ENCODE data around the gene SPOCK1.

Gene SPOCK1

DNA sequence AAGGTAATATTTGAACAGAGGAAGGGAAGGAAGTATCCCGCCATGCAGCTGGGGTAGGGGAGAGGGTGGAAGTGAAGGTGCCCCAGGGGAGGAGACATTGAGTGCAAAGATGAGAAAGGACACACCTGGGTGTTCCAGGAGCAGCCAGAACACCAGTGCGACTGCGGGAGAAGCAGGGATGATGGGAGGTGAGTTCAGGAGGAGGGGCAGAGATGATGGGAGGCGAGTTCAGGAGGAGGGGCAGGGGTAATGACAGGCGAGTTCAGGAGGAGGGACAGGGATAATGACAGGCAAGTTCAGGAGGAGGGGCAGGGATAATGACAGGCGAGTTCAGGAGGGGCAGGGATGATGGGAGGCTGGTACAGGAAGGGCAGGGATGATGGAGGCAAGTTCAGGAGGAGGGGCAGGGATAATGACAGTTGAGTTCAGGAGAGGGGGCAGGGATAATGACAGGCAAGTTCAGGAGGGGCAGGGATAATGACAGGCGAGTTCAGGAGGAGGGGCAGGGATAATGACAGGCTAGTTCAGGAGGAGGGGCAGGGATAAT lies 17.2 kb upstream of the SPOCK1 start:
- Histone ChIP-seq H3K27me3 (replicated peaks in 2 of 5; ENCODE audit: control insufficient read depth in 4 of 5, insufficient read depth in 5 of 5, low read length in 4 of 5) (peaks cover 0 to 9% (median 2%) of the 10 kb centered on the region in 5 experiments), H3K27ac (ENCODE audit: insufficient read depth in 1 of 2, low read depth in 1 of 2, low read length in 2 of 2, poor library complexity in 1 of 2, severe bottlenecking in 2 of 2) (no peak overlapping the region), H3K9me3 (ENCODE audit: control extremely low read depth in 1 of 5, control insufficient read depth in 4 of 5, insufficient read depth in 2 of 5, low read depth in 1 of 5, low read length in 4 of 5) (no peaks in the 10 kb centered on the region), H3K36me3 (ENCODE audit: control insufficient read depth in 4 of 4, insufficient read depth in 4 of 4, low read length in 3 of 4) (no peaks in the 10 kb centered on the region), H3K4me3 (ENCODE audit: control insufficient read depth in 1 of 7, extremely low read depth in 1 of 7, insufficient read depth in 4 of 7, low read depth in 2 of 7, low read length in 6 of 7) (no peak overlapping the region), H3K4me1 (ENCODE audit: control extremely low read depth in 1 of 4, control insufficient read depth in 4 of 4, insufficient read depth in 4 of 4, low read length in 3 of 4) (no peaks in the 10 kb centered on the region)
- 44% methylated on average over 7 of the region's 7 CpGs for WGBS (ENCODE audit: insufficient coverage)
- POLR2A ChIA-PET: no interaction called here
- DNase-seq: no peak
- CTCF ChIA-PET: no interaction called here

GRCh38 chr5:137515238-137515637 lies 16.1 kb upstream of the SPOCK1 start:
- 100% methylated on average over 2 of the region's 5 CpGs for WGBS (ENCODE audit: insufficient coverage)
- no peak for DNase-seq
- POLR2A ChIA-PET: no interaction called here
- H3K36me3 ChIP-seq (ENCODE audit: control insufficient read depth in 4 of 4, insufficient read depth in 4 of 4, low read length in 3 of 4): no peaks in the 10 kb centered on the region
- H3K27ac ChIP-seq (ENCODE audit: insufficient read depth in 1 of 2, low read depth in 1 of 2, low read length in 2 of 2, poor library complexity in 1 of 2, severe bottlenecking in 2 of 2): no peak overlapping the region
- CTCF ChIA-PET: no interaction called here
- H3K4me3 ChIP-seq (ENCODE audit: control insufficient read depth in 1 of 7, extremely low read depth in 1 of 7, insufficient read depth in 4 of 7, low read depth in 2 of 7, low read length in 6 of 7): no peak overlapping the region
- H3K9me3 ChIP-seq (ENCODE audit: control extremely low read depth in 1 of 5, control insufficient read depth in 4 of 5, insufficient read depth in 2 of 5, low read depth in 1 of 5, low read length in 4 of 5): peaks cover 0 to 3% (median 0%) of the 10 kb centered on the region in 5 experiments
- no peaks in the 10 kb centered on the region for H3K4me1 ChIP-seq (ENCODE audit: control extremely low read depth in 1 of 4, control insufficient read depth in 4 of 4, insufficient read depth in 4 of 4, low read length in 3 of 4)
- peaks cover 0 to 9% (median 0%) of the 10 kb centered on the region in 5 experiments for H3K27me3 ChIP-seq (replicated peaks in 2 of 5; ENCODE audit: control insufficient read depth in 4 of 5, insufficient read depth in 5 of 5, low read length in 4 of 5)

- no peak overlapping the region for H3K27ac ChIP-seq (ENCODE audit: insufficient read depth in 1 of 2, low read depth in 1 of 2, low read length in 2 of 2, poor library complexity in 1 of 2, severe bottlenecking in 2 of 2)
- POLR2A ChIA-PET: no interaction called here
- no peak for DNase-seq
- H3K4me1 ChIP-seq (ENCODE audit: control extremely low read depth in 1 of 4, control insufficient read depth in 4 of 4, insufficient read depth in 4 of 4, low read length in 3 of 4): no peaks in the 10 kb centered on the region
- CTCF ChIA-PET: no interaction called here
- no peak overlapping the region for H3K4me3 ChIP-seq (ENCODE audit: control insufficient read depth in 1 of 7, extremely low read depth in 1 of 7, insufficient read depth in 4 of 7, low read depth in 2 of 7, low read length in 6 of 7)
- H3K9me3 ChIP-seq (ENCODE audit: control extremely low read depth in 1 of 5, control insufficient read depth in 4 of 5, insufficient read depth in 2 of 5, low read depth in 1 of 5, low read length in 4 of 5): peaks cover 0 to 3% (median 0%) of the 10 kb centered on the region in 5 experiments
- WGBS (ENCODE audit: insufficient coverage): no CpG with 5 or more reads among the region's 1 CpG
- peaks cover 0 to 2% (median 0%) of the 10 kb centered on the region in 5 experiments for H3K27me3 ChIP-seq (replicated peaks in 2 of 5; ENCODE audit: control insufficient read depth in 4 of 5, insufficient read depth in 5 of 5, low read length in 4 of 5)
- H3K36me3 ChIP-seq (ENCODE audit: control insufficient read depth in 4 of 4, insufficient read depth in 4 of 4, low read length in 3 of 4): no peaks in the 10 kb centered on the region
Observed at GRCh38 chr5:137510671-137511070, 11.5 kb upstream of the SPOCK1 start.

DNA sequence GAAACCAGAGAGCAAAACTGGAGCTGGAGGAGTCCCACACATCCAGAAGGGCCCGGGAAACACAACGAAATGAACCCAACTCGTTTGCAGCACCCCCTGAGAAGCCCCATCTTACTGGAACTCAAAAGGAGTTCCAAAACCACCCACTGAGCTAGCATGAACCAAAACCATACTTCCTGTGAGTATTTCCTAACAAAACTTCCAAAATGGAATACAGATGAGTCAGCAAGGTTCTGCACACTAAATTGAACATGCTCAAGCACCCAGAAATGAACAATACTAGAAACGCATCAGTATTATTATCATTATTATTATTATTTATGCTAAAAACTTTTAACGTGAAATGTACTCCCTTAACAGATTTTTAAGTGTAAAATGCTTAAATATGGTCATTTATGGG lies 8.0 kb upstream of the SPOCK1 start:
- CTCF ChIA-PET: interaction anchor here (1.4 kb wide), 1 partner anchor 9 kb away, joined by 3 read pairs; the partner anchor contains the start of gene SPOCK1
- H3K9me3 ChIP-seq (ENCODE audit: control extremely low read depth in 1 of 5, control insufficient read depth in 4 of 5, insufficient read depth in 2 of 5, low read depth in 1 of 5, low read length in 4 of 5): peaks cover 0 to 3% (median 0%) of the 10 kb centered on the region in 5 experiments

DNA sequence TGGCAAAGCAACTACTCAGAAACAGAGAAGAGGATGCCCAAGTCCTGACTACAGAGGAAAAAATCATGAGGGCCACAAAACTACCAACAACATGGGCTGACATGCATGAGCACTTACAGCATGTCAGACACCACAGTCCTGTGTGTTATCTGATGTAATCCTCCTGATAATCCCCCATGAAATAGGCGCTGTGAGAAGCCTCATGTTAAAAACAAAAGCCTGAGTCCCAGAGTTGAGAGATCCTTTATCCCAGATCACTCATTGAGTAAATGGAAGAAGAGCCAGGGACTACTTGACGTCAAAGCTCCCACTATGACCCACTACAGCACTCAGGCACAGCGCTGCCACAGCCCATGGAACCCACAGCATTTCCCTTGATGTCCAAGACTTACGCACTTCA lies 7.2 kb upstream of the SPOCK1 start:
- Histone ChIP-seq H3K36me3 (ENCODE audit: control insufficient read depth in 4 of 4, insufficient read depth in 4 of 4, low read length in 3 of 4) (no peaks in the 10 kb centered on the region), H3K4me1 (ENCODE audit: control extremely low read depth in 1 of 4, control insufficient read depth in 4 of 4, insufficient read depth in 4 of 4, low read length in 3 of 4) (no peaks in the 10 kb centered on the region), H3K27me3 (replicated peaks in 2 of 5; ENCODE audit: control insufficient read depth in 4 of 5, insufficient read depth in 5 of 5, low read length in 4 of 5) (peaks cover 0 to 11% (median 7%) of the 10 kb centered on the region in 5 experiments), H3K27ac (ENCODE audit: insufficient read depth in 1 of 2, low read depth in 1 of 2, low read length in 2 of 2, poor library complexity in 1 of 2, severe bottlenecking in 2 of 2) (no peak overlapping the region), H3K4me3 (ENCODE audit: control insufficient read depth in 1 of 7, extremely low read depth in 1 of 7, insufficient read depth in 4 of 7, low read depth in 2 of 7, low read length in 6 of 7) (no peak overlapping the region), H3K9me3 (ENCODE audit: control extremely low read depth in 1 of 5, control insufficient read depth in 4 of 5, insufficient read depth in 2 of 5, low read depth in 1 of 5, low read length in 4 of 5) (peaks cover 0 to 3% (median 0%) of the 10 kb centered on the region in 5 experiments)
- WGBS (ENCODE audit: insufficient coverage): 100% methylated on average over 3 of the region's 4 CpGs
- CTCF ChIA-PET: interaction anchor here (1.4 kb wide), 1 partner anchor 8 kb away, joined by 3 read pairs; the partner anchor contains the start of gene SPOCK1
- POLR2A ChIA-PET: no interaction called here
- no peak for DNase-seq

More for the DNA sequence above, 8.0 kb upstream of the SPOCK1 start:
- Histone ChIP-seq H3K4me3 (ENCODE audit: control insufficient read depth in 1 of 7, extremely low read depth in 1 of 7, insufficient read depth in 4 of 7, low read depth in 2 of 7, low read length in 6 of 7) (no peak overlapping the region), H3K36me3 (ENCODE audit: control insufficient read depth in 4 of 4, insufficient read depth in 4 of 4, low read length in 3 of 4) (no peaks in the 10 kb centered on the region), H3K27ac (ENCODE audit: insufficient read depth in 1 of 2, low read depth in 1 of 2, low read length in 2 of 2, poor library complexity in 1 of 2, severe bottlenecking in 2 of 2) (no peak overlapping the region), H3K4me1 (ENCODE audit: control extremely low read depth in 1 of 4, control insufficient read depth in 4 of 4, insufficient read depth in 4 of 4, low read length in 3 of 4) (no peaks in the 10 kb centered on the region), H3K27me3 (replicated peaks in 2 of 5; ENCODE audit: control insufficient read depth in 4 of 5, insufficient read depth in 5 of 5, low read length in 4 of 5) (peaks cover 0 to 11% (median 7%) of the 10 kb centered on the region in 5 experiments)
- WGBS (ENCODE audit: insufficient coverage): 81% methylated on average over 3 of the region's 5 CpGs
- DNase-seq: no peak
- POLR2A ChIA-PET: no interaction called here

DNA sequence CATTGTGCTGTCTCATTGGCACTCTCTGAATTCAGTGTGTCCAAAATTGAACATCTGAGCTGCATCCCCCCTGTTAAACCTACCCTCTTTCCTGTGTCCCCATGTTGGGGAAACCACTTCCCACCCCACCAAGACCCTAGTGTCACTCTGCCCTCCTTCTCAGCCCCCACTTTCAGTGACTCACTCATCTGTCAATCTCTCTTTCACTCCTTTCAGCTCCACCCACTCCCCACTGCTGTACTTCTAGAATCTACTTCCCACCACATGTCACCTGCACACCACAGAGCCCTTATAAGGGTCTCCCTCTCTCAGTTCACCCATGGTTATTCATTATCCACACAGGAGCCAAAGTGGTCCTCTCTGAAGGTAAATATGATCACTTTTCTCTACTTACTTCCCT lies 5.8 kb upstream of the SPOCK1 start:
- Histone ChIP-seq H3K9me3 (ENCODE audit: control extremely low read depth in 1 of 5, control insufficient read depth in 4 of 5, insufficient read depth in 2 of 5, low read depth in 1 of 5, low read length in 4 of 5) (no peaks in the 10 kb centered on the region), H3K27ac (ENCODE audit: insufficient read depth in 1 of 2, low read depth in 1 of 2, low read length in 2 of 2, poor library complexity in 1 of 2, severe bottlenecking in 2 of 2) (no peak overlapping the region), H3K36me3 (ENCODE audit: control insufficient read depth in 4 of 4, insufficient read depth in 4 of 4, low read length in 3 of 4) (no peaks in the 10 kb centered on the region), H3K4me3 (ENCODE audit: control insufficient read depth in 1 of 7, extremely low read depth in 1 of 7, insufficient read depth in 4 of 7, low read depth in 2 of 7, low read length in 6 of 7) (no peak overlapping the region), H3K27me3 (replicated peaks in 2 of 5; ENCODE audit: control insufficient read depth in 4 of 5, insufficient read depth in 5 of 5, low read length in 4 of 5) (peaks cover 0 to 17% (median 7%) of the 10 kb centered on the region in 5 experiments), H3K4me1 (ENCODE audit: control extremely low read depth in 1 of 4, control insufficient read depth in 4 of 4, insufficient read depth in 4 of 4, low read length in 3 of 4) (no peaks in the 10 kb centered on the region)
- ChIA-PET POLR2A (no interaction called here), CTCF (interaction anchor here (1.4 kb wide), 1 partner anchor 9 kb away, joined by 3 read pairs; no protein-coding TSS in a partner anchor)
- peak in 2 of 3 donors; percentile 8 to 15 for DNase-seq

GRCh38 chr5:137503456-137503855 lies 4.3 kb upstream of the SPOCK1 start:
- no peaks in the 10 kb centered on the region for H3K36me3 ChIP-seq (ENCODE audit: control insufficient read depth in 4 of 4, insufficient read depth in 4 of 4, low read length in 3 of 4)
- H3K9me3 ChIP-seq (ENCODE audit: control extremely low read depth in 1 of 5, control insufficient read depth in 4 of 5, insufficient read depth in 2 of 5, low read depth in 1 of 5, low read length in 4 of 5): no peaks in the 10 kb centered on the region
- no peak for DNase-seq
- ChIA-PET CTCF (no interaction called here), POLR2A (no interaction called here)
- no peak overlapping the region for H3K27ac ChIP-seq (ENCODE audit: insufficient read depth in 1 of 2, low read depth in 1 of 2, low read length in 2 of 2, poor library complexity in 1 of 2, severe bottlenecking in 2 of 2)
- H3K4me1 ChIP-seq (ENCODE audit: control extremely low read depth in 1 of 4, control insufficient read depth in 4 of 4, insufficient read depth in 4 of 4, low read length in 3 of 4): peaks cover 0 to 6% (median 4%) of the 10 kb centered on the region in 4 experiments
- H3K4me3 ChIP-seq (ENCODE audit: control insufficient read depth in 1 of 7, extremely low read depth in 1 of 7, insufficient read depth in 4 of 7, low read depth in 2 of 7, low read length in 6 of 7): no peak overlapping the region
- H3K27me3 ChIP-seq (replicated peaks in 2 of 5; ENCODE audit: control insufficient read depth in 4 of 5, insufficient read depth in 5 of 5, low read length in 4 of 5): peaks cover 0 to 17% (median 12%) of the 10 kb centered on the region in 5 experiments
